Measurements from ENCODE around the gene COL4A1. TPM values are rescaled to one million over a fixed set of nuclear protein-coding genes. Genes with fewer than 3 reads are reported as not detected.

The COL4A1 gene
- total RNA-seq, 1 experiment from 2014 or later = 4.8 TPM

DNA sequence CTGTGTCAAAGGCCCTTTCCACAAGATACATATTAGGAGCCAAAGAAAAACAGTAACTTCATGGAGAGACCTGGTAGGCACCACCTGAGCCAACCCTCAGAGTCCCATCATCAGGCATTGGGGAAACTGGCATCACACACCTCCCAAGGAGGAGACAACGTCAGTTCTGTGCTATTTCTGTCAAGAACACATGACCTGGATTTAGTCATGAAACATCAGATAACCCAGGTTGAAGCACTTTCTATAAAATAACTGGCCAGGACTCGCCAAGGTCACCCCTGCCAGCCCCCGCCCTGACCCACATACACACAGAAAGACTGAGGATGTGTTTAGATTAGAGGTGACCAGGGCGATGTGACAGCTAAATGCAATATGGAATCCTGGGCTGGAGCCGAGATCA, 35.6 kb downstream of the COL4A1 start:
- no peaks in the 10 kb centered on the region for H3K36me3 ChIP-seq (ENCODE audit: control insufficient read depth, insufficient read depth, low read length)
- no peak overlapping the region for H3K4me3 Mint-ChIP-seq (ENCODE audit: unreplicated experiment)
- no peak for DNase-seq

GRCh38 chr13:110270507-110270906, 36.5 kb downstream of the COL4A1 start:
- ChIA-PET POLR2A (no interaction called here), CTCF (no interaction called here)
- H3K27me3 ChIP-seq (replicated peaks; ENCODE audit: control insufficient read depth, insufficient read depth, low read length) = no peaks in the 10 kb centered on the region
- intact Hi-C loops (cut with micrococcal nuclease; ENCODE audit: unreplicated experiment) = no loop called here
- H3K9me3 Mint-ChIP-seq (ENCODE audit: unreplicated experiment) = no peaks in the 10 kb centered on the region
- H3K27ac Mint-ChIP-seq (ENCODE audit: unreplicated experiment) = no peak overlapping the region
- H3K4me1 ChIP-seq = no peaks in the 10 kb centered on the region
- no TSS peak for BruUV-seq (replicated peaks)
- no peaks in the 10 kb centered on the region for H3K9me3 ChIP-seq
- TF ChIP-seq, protein P1, sequence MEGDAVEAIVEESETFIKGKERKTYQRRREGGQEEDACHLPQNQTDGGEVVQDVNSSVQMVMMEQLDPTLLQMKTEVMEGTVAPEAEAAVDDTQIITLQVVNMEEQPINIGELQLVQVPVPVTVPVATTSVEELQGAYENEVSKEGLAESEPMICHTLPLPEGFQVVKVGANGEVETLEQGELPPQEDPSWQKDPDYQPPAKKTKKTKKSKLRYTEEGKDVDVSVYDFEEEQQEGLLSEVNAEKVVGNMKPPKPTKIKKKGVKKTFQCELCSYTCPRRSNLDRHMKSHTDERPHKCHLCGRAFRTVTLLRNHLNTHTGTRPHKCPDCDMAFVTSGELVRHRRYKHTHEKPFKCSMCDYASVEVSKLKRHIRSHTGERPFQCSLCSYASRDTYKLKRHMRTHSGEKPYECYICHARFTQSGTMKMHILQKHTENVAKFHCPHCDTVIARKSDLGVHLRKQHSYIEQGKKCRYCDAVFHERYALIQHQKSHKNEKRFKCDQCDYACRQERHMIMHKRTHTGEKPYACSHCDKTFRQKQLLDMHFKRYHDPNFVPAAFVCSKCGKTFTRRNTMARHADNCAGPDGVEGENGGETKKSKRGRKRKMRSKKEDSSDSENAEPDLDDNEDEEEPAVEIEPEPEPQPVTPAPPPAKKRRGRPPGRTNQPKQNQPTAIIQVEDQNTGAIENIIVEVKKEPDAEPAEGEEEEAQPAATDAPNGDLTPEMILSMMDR (IDR thresholded peaks at IDR 0.05; ENCODE audit: insufficient read depth in 1 of 2, low read depth in 1 of 2, low read length in 1 of 2, severe bottlenecking in 1 of 2, unreplicated experiment in 1 of 2) = no peak
- H3K36me3 ChIP-seq (ENCODE audit: control insufficient read depth, insufficient read depth, low read length) = no peaks in the 10 kb centered on the region
- H3K27me3 Mint-ChIP-seq (ENCODE audit: insufficient read depth, unreplicated experiment) = no peaks in the 10 kb centered on the region
- no peak overlapping the region for H3K4me3 Mint-ChIP-seq (ENCODE audit: unreplicated experiment)
- H3K36me3 Mint-ChIP-seq (ENCODE audit: insufficient read depth, unreplicated experiment) = no peaks in the 10 kb centered on the region
- no peak overlapping the region for H3K4me3 ChIP-seq (ENCODE audit: low read depth, low read length)
- peaks cover 8% of the 10 kb centered on the region for H3K4me1 Mint-ChIP-seq (ENCODE audit: low read depth, unreplicated experiment)
- no peak for DNase-seq

More for the DNA sequence above, 35.6 kb downstream of the COL4A1 start:
- H3K36me3 Mint-ChIP-seq (ENCODE audit: insufficient read depth, unreplicated experiment) = no peaks in the 10 kb centered on the region
- H3K27me3 Mint-ChIP-seq (ENCODE audit: insufficient read depth, unreplicated experiment) = no peaks in the 10 kb centered on the region
- Histone ChIP-seq H3K9me3 (no peaks in the 10 kb centered on the region), H3K4me3 (ENCODE audit: low read depth, low read length) (no peak overlapping the region), H3K27me3 (replicated peaks; ENCODE audit: control insufficient read depth, insufficient read depth, low read length) (no peaks in the 10 kb centered on the region), H3K4me1 (no peaks in the 10 kb centered on the region)
- TF ChIP-seq, protein P1 (IDR thresholded peaks at IDR 0.05; ENCODE audit: insufficient read depth in 1 of 2, low read depth in 1 of 2, low read length in 1 of 2, severe bottlenecking in 1 of 2, unreplicated experiment in 1 of 2) = no peak
- H3K27ac Mint-ChIP-seq (ENCODE audit: unreplicated experiment) = no peak overlapping the region
- CTCF ChIA-PET = no interaction called here
- no peaks in the 10 kb centered on the region for H3K9me3 Mint-ChIP-seq (ENCODE audit: unreplicated experiment)
- peaks cover 13% of the 10 kb centered on the region for H3K4me1 Mint-ChIP-seq (ENCODE audit: low read depth, unreplicated experiment)
- no TSS peak for BruUV-seq (replicated peaks)
- intact Hi-C loops (cut with micrococcal nuclease; ENCODE audit: unreplicated experiment) = no loop called here
- POLR2A ChIA-PET = no interaction called here

- Mint-ChIP-seq H3K9me3 (ENCODE audit: unreplicated experiment) (no peaks in the 10 kb centered on the region), H3K27ac (ENCODE audit: unreplicated experiment) (no peak overlapping the region), H3K4me3 (ENCODE audit: unreplicated experiment) (no peak overlapping the region), H3K27me3 (ENCODE audit: insufficient read depth, unreplicated experiment) (no peaks in the 10 kb centered on the region), H3K36me3 (ENCODE audit: insufficient read depth, unreplicated experiment) (no peaks in the 10 kb centered on the region), H3K4me1 (ENCODE audit: low read depth, unreplicated experiment) (peaks cover 13% of the 10 kb centered on the region)
- DNase-seq = no peak
- CTCF ChIA-PET = no interaction called here
- Histone ChIP-seq H3K4me3 (ENCODE audit: low read depth, low read length) (no peak overlapping the region), H3K36me3 (ENCODE audit: control insufficient read depth, insufficient read depth, low read length) (no peaks in the 10 kb centered on the region), H3K9me3 (no peaks in the 10 kb centered on the region), H3K27me3 (replicated peaks; ENCODE audit: control insufficient read depth, insufficient read depth, low read length) (no peaks in the 10 kb centered on the region), H3K4me1 (peaks cover 3% of the 10 kb centered on the region)
- no TSS peak for BruUV-seq (replicated peaks)
- TF ChIP-seq, protein P1 (IDR thresholded peaks at IDR 0.05; ENCODE audit: insufficient read depth in 1 of 2, low read depth in 1 of 2, low read length in 1 of 2, severe bottlenecking in 1 of 2, unreplicated experiment in 1 of 2) = no peak
- intact Hi-C loops (cut with micrococcal nuclease; ENCODE audit: unreplicated experiment) = no loop called here
- POLR2A ChIA-PET = no interaction called here
These were observed 37.3 kb downstream of the COL4A1 start for GRCh38 chr13:110269509-110270185.
